ENCODE results near the gene RRM1.

DNA sequence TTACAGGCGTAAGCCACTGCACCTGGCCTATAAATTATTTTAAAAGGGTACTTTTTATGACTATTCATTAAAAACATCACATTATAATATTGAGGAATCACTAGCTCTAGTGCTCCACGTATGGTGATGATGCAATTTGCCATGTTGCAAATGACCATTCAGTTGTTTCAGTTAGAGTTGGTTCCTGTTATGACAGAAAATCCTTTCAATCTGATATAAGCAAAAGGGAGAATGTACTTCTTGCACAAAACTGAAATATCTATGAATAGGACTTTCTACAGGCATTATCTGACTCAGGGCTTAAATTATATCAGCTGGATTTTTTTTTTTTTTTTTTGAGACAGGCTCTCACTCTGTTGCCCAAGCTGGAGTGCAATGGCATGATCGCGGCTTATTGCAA, 45.6 kb upstream of the RRM1 start:
- TF ChIP-seq, protein P1, sequence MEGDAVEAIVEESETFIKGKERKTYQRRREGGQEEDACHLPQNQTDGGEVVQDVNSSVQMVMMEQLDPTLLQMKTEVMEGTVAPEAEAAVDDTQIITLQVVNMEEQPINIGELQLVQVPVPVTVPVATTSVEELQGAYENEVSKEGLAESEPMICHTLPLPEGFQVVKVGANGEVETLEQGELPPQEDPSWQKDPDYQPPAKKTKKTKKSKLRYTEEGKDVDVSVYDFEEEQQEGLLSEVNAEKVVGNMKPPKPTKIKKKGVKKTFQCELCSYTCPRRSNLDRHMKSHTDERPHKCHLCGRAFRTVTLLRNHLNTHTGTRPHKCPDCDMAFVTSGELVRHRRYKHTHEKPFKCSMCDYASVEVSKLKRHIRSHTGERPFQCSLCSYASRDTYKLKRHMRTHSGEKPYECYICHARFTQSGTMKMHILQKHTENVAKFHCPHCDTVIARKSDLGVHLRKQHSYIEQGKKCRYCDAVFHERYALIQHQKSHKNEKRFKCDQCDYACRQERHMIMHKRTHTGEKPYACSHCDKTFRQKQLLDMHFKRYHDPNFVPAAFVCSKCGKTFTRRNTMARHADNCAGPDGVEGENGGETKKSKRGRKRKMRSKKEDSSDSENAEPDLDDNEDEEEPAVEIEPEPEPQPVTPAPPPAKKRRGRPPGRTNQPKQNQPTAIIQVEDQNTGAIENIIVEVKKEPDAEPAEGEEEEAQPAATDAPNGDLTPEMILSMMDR (IDR thresholded peaks at IDR 0.05) = no peak
- no peak for TF ChIP-seq POLR2A (IDR thresholded peaks at IDR 0.05)

Data from ovary (tissue), 3 donors.